GM12873 (cell line): ENCODE results near the gene OGDH.

Experiments
- TF ChIP-seq, protein P1 (sequence below): IDR thresholded peaks from 2 replicates; pipeline ENCODE4 v1.5.1; 2012; ENCODE audit warnings: low read depth, mild to moderate bottlenecking, moderate library complexity, low read length, control low read depth; ENCODE audit not compliant: insufficient read depth; ENCODE audit errors: missing control alignments

Gene OGDH

GRCh38 chr7:44604941-44605340 lies 1.5 kb upstream of the OGDH start:
- TF ChIP-seq, protein P1, sequence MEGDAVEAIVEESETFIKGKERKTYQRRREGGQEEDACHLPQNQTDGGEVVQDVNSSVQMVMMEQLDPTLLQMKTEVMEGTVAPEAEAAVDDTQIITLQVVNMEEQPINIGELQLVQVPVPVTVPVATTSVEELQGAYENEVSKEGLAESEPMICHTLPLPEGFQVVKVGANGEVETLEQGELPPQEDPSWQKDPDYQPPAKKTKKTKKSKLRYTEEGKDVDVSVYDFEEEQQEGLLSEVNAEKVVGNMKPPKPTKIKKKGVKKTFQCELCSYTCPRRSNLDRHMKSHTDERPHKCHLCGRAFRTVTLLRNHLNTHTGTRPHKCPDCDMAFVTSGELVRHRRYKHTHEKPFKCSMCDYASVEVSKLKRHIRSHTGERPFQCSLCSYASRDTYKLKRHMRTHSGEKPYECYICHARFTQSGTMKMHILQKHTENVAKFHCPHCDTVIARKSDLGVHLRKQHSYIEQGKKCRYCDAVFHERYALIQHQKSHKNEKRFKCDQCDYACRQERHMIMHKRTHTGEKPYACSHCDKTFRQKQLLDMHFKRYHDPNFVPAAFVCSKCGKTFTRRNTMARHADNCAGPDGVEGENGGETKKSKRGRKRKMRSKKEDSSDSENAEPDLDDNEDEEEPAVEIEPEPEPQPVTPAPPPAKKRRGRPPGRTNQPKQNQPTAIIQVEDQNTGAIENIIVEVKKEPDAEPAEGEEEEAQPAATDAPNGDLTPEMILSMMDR = no peak

GRCh38 chr7:44607141-44608068 lies 978 bp downstream of the OGDH start:
- TF ChIP-seq, protein P1 = no peak

- TF ChIP-seq, protein P1 = no peak
These were observed 2.7 kb downstream of the OGDH start for GRCh38 chr7:44608916-44609648.

GRCh38 chr7:44609829-44610228 lies 3.4 kb downstream of the OGDH start:
- TF ChIP-seq, protein P1 = no peak

DNA sequence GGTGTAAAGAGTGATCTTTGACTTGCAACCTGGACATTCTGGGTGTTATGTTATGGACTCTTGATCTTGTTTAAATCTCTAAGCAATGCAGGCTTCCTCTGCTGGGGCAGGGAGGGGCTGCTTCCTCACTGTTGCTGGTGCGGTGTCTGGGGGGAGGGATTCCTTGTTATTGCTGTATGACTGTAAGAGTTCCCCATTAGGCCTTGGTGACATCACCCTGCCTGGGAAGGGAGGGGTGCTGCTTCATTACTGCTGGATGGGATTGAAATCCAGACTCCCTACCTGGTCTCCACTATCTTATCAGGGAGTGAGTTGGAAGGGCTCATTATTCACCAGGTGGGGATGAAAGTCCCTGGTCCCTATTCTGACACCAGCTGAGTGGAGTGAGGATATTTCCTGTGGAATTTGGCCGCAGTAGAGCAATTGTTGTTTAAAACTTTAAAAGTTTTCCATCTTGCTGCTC lies 8.8 kb downstream of the OGDH start:
- TF ChIP-seq, protein P1 = no peak

- TF ChIP-seq, protein P1 = no peak
These were observed 9.4 kb downstream of the OGDH start for GRCh38 chr7:44615793-44616192.

DNA sequence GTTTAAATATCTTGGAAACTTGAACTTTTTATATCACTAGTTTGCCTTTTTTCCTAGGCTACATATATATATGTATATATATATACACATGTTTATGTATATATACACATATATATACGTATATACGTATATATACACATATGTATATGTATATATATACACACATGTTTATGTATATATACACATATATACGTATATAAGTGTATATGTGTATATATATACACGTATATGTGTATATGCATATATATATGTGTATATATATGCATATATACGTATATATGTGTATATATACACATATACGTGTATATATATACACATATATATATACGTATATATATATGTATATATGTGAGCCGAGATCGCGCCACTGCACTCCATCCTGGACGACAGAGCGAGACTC lies 10.1 kb downstream of the OGDH start:
- TF ChIP-seq, protein P1 = no peak
